ENCODE data around the gene ACAD10. TPM values are rescaled to one million over a fixed set of nuclear protein-coding genes. Genes with fewer than 3 reads are reported as not detected.
"Not testable (repeated sequence)": the region's sequence is repeated elsewhere in the genome, so short reads cannot be mapped to it uniquely, and the experiment has no call there.

The ACAD10 gene
- total and polyA plus RNA-seq, 2 experiments from 2014 or later, result 33.6 to 46.8 TPM

- Histone ChIP-seq H3K4me1 (ENCODE audit: low read depth) (no peaks in the 10 kb centered on the region), H3K4me3 (no peak overlapping the region), H3K27me3 (no peaks in the 10 kb centered on the region), H3K27ac (no peak overlapping the region), H3K9me3 (ENCODE audit: low read depth) (no peaks in the 10 kb centered on the region), H3K36me3 (peaks cover 17% of the 10 kb centered on the region)
- no peak for DNase-seq (ENCODE audit: low read depth in 1 of 2, low spot score in 1 of 2)
- TF ChIP-seq CTCF (IDR thresholded peaks at IDR 0.05; ENCODE audit: low read depth, low read length), result no peak
Observed at GRCh38 chr12:111730420-111730819, 44.6 kb downstream of the ACAD10 start.

GRCh38 chr12:111732786-111733185 lies 46.9 kb downstream of the ACAD10 start:
- no peak for TF ChIP-seq CTCF (IDR thresholded peaks at IDR 0.05; ENCODE audit: low read depth, low read length)
- no peak overlapping the region for H3K4me3 ChIP-seq

GRCh38 chr12:111733340-111733915 lies 47.6 kb downstream of the ACAD10 start:
- Histone ChIP-seq H3K9me3 (ENCODE audit: low read depth) (no peaks in the 10 kb centered on the region), H3K4me3 (no peak overlapping the region), H3K36me3 (peaks cover 24% of the 10 kb centered on the region), H3K4me1 (ENCODE audit: low read depth) (no peaks in the 10 kb centered on the region), H3K27ac (no peak overlapping the region), H3K27me3 (no peaks in the 10 kb centered on the region)
- no peak for TF ChIP-seq CTCF (IDR thresholded peaks at IDR 0.05; ENCODE audit: low read depth, low read length)
- no peak for DNase-seq (ENCODE audit: low read depth in 1 of 2, low spot score in 1 of 2)

More at GRCh38 chr12:111732786-111733185, 46.9 kb downstream of the ACAD10 start:
- no peaks in the 10 kb centered on the region for H3K9me3 ChIP-seq (ENCODE audit: low read depth)
- no peak overlapping the region for H3K27ac ChIP-seq
- H3K4me1 ChIP-seq (ENCODE audit: low read depth), result no peaks in the 10 kb centered on the region
- no peak for DNase-seq (ENCODE audit: low read depth in 1 of 2, low spot score in 1 of 2)
- no peaks in the 10 kb centered on the region for H3K27me3 ChIP-seq
- H3K36me3 ChIP-seq, result peaks cover 21% of the 10 kb centered on the region

- H3K27ac ChIP-seq; H3K9me3 ChIP-seq (ENCODE audit: low read depth); H3K27me3 ChIP-seq; H3K4me3 ChIP-seq; DNase-seq (ENCODE audit: low read depth in 1 of 2, low spot score in 1 of 2); H3K4me1 ChIP-seq (ENCODE audit: low read depth): not testable (repeated sequence)
- peaks cover 18% of the 10 kb centered on the region for H3K36me3 ChIP-seq
Observed at GRCh38 chr12:111739524-111739923, 53.7 kb downstream of the ACAD10 start.

- no peaks in the 10 kb centered on the region for H3K27me3 ChIP-seq
- H3K4me3 ChIP-seq, result no peak overlapping the region
- H3K27ac ChIP-seq, result peak overlapping the region; percentile 32
- peaks cover 24% of the 10 kb centered on the region for H3K36me3 ChIP-seq
- H3K9me3 ChIP-seq (ENCODE audit: low read depth), result no peaks in the 10 kb centered on the region
- peak in 1 of 2 donors; percentile 63 for DNase-seq (ENCODE audit: low read depth in 1 of 2, low spot score in 1 of 2)
- TF ChIP-seq CTCF (IDR thresholded peaks at IDR 0.05; ENCODE audit: low read depth, low read length), result no peak
- H3K4me1 ChIP-seq (ENCODE audit: low read depth), result peaks cover 6% of the 10 kb centered on the region
Observed at GRCh38 chr12:111741235-111741812, 55.5 kb downstream of the ACAD10 start.

- Histone ChIP-seq H3K36me3 (peaks cover 24% of the 10 kb centered on the region), H3K27me3 (no peaks in the 10 kb centered on the region), H3K27ac (no peak overlapping the region), H3K4me3 (no peak overlapping the region), H3K9me3 (ENCODE audit: low read depth) (no peaks in the 10 kb centered on the region), H3K4me1 (ENCODE audit: low read depth) (peaks cover 6% of the 10 kb centered on the region)
- DNase-seq (ENCODE audit: low read depth in 1 of 2, low spot score in 1 of 2), result no peak
- TF ChIP-seq CTCF (IDR thresholded peaks at IDR 0.05; ENCODE audit: low read depth, low read length), result no peak
Observed at GRCh38 chr12:111745211-111745610, 59.4 kb downstream of the ACAD10 start.

All from cardiac muscle cell (in vitro differentiated cells and primary cell).